ENCODE data around the gene KRT76.

- TF ChIP-seq EP300 (IDR thresholded peaks at IDR 0.05) = no peak
- TF ChIP-seq CTCF (IDR thresholded peaks at IDR 0.05) = no peak
- no peak for TF ChIP-seq POLR2A (IDR thresholded peaks at IDR 0.05)
These were observed 42.0 kb downstream of the KRT76 start for GRCh38 chr12:52735106-52735505.

Data from gastroesophageal sphincter (tissue), 3 donors.